Right lobe of liver (tissue), 4 donors: ENCODE results near the gene SMARCA2.

Experiments used
- POLR2A ChIP-seq: fragments of 450-650 bp; IDR thresholded peaks from one replicate; pipeline ENCODE4 v1.6.1; 2017; ENCODE audit warnings: antibody characterized with exemption, mild to moderate bottlenecking
- TF ChIP-seq, protein P1 (sequence below), 4 donors: fragments of 200-600 bp in 3 of 4; fragments of 450-650 bp in 1 of 4; IDR thresholded peaks; one replicate each; pipeline versions ENCODE4 v1.5.1 to v1.8.0; 2016 to 2022; ENCODE audit warnings: antibody characterized with exemption in 4 of 4, mild to moderate bottlenecking in 2 of 4
- donor health status: DM: no; HTN: no; CAD: no.
- donor health status: DM: no; HTN: no; CAD: no.
- donor health status: DM: no; HTN: yes; CAD: no.

DNA sequence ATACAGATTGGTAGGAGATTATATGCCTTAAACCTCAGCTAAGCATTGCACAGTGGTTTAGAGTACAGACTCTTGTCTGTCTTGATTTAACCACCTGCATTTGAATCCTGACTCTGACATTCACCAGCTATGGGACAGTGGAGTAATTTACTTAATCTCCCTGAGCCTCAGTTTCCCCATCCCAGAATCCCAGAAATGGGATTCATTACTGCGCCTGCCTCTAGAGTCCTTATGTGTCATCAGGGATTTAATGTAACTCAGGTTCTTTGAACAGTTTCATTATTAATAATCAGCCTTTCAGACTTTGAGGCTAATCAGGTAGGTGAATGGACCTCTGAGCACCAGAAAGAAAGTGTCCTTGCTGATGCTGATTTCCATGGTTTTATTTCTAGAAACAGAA is 149.1 kb downstream of the SMARCA2 start:
- TF ChIP-seq, protein P1, sequence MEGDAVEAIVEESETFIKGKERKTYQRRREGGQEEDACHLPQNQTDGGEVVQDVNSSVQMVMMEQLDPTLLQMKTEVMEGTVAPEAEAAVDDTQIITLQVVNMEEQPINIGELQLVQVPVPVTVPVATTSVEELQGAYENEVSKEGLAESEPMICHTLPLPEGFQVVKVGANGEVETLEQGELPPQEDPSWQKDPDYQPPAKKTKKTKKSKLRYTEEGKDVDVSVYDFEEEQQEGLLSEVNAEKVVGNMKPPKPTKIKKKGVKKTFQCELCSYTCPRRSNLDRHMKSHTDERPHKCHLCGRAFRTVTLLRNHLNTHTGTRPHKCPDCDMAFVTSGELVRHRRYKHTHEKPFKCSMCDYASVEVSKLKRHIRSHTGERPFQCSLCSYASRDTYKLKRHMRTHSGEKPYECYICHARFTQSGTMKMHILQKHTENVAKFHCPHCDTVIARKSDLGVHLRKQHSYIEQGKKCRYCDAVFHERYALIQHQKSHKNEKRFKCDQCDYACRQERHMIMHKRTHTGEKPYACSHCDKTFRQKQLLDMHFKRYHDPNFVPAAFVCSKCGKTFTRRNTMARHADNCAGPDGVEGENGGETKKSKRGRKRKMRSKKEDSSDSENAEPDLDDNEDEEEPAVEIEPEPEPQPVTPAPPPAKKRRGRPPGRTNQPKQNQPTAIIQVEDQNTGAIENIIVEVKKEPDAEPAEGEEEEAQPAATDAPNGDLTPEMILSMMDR (IDR thresholded peaks at IDR 0.05) = no peak
- TF ChIP-seq POLR2A = no peak
